Panc1 (cell line): ENCODE results near the gene SLC39A10. TPM values are rescaled to one million over a fixed set of nuclear protein-coding genes. Genes with fewer than 3 reads are reported as not detected.

ENCODE experiments used
- ATAC-seq: fragments of 200-7000 bp; cut with Tn5 transposase; 2 replicates; pipeline ENCODE4 v1.9.1; 2020; ENCODE audit warnings: mild to moderate bottlenecking, moderate library complexity
- BruUV-seq: library from RNA; stranded (reverse); fragments of 400-500 nt; replicated peaks from 2 replicates; lab custom pipeline; 2021; lab: Mats Ljungman, UMichigan
- CTCF ChIA-PET: fragments of 300-600 bp; sonication (Branson Sonifier 250); formaldehyde crosslinking; loops from one replicate; lab custom pipeline; 2022; ENCODE audit warnings: antibody characterized with exemption; lab: Charles Lee
- POLR2A ChIA-PET: fragments of 300-600 bp; sonication (Branson Sonifier 250); formaldehyde crosslinking; loops from one replicate; lab custom pipeline; 2022; ENCODE audit warnings: antibody characterized with exemption; lab: Charles Lee
- DNase-seq: peaks from one replicate; pipeline ENCODE4 v3.0.0-alpha.2; 2010; ENCODE audit warnings: low read depth, low spot score
- H3K27ac ChIP-seq: 2 replicates; pipeline ENCODE4 v1.5.1; 2011; ENCODE audit warnings: mild to moderate bottlenecking, low read length, inconsistent platforms
- H3K27me3 ChIP-seq: fragments of 200-500 bp; sonication (Bioruptor generic); 2 replicates; pipeline ENCODE4 v1.6.0; 2014; ENCODE audit warnings: low read length, inconsistent platforms; ENCODE audit not compliant: control insufficient read depth, insufficient read depth
- H3K36me3 ChIP-seq: fragments of 200-500 bp; sonication (Bioruptor generic); 2 replicates; pipeline ENCODE4 v1.5.1; 2014; ENCODE audit warnings: inconsistent platforms, mild to moderate bottlenecking, low read length, moderate library complexity; ENCODE audit not compliant: control insufficient read depth, insufficient read depth
- H3K4me1 ChIP-seq: 2 replicates; pipeline ENCODE4 v1.5.1; 2011; ENCODE audit warnings: inconsistent platforms, mild to moderate bottlenecking, low read length, moderate library complexity; ENCODE audit not compliant: control insufficient read depth, insufficient read depth
- H3K4me3 ChIP-seq, 2 experiments: 2 replicates each; pipeline ENCODE4 v1.5.1; 2011 to 2012; ENCODE audit warnings: low read depth in 2 of 2, low read length in 2 of 2, mild to moderate bottlenecking in 2 of 2, inconsistent platforms in 1 of 2, moderate library complexity in 1 of 2
- H3K9me3 ChIP-seq: fragments of 200-500 bp; sonication (Bioruptor generic); 2 replicates; pipeline ENCODE4 v1.5.1; 2014; ENCODE audit warnings: low read depth, mild to moderate bottlenecking, inconsistent platforms, low read length, moderate library complexity; ENCODE audit not compliant: control insufficient read depth, insufficient read depth
- CTCF ChIP-seq: fragments of 450-650 bp; IDR thresholded peaks from 2 replicates; pipeline ENCODE4 v1.5.1; 2017; ENCODE audit warnings: mild to moderate bottlenecking
- POLR2AphosphoS5 ChIP-seq: IDR thresholded peaks from 2 replicates; pipeline ENCODE4 v1.6.1; 2012; ENCODE audit warnings: mild to moderate bottlenecking, low read depth, low read length, moderate library complexity
- REST ChIP-seq, 2 experiments: IDR thresholded peaks; 2 replicates each; pipeline ENCODE4 v1.6.1; 2011 to 2012; ENCODE audit warnings: low read depth in 2 of 2, control low read depth in 1 of 2, low read length in 1 of 2, mild to moderate bottlenecking in 1 of 2, moderate library complexity in 1 of 2; ENCODE audit not compliant: insufficient read depth in 1 of 2
- SIN3A ChIP-seq: IDR thresholded peaks from 2 replicates; pipeline ENCODE4 v1.6.1; 2012; ENCODE audit warnings: low read depth, mild to moderate bottlenecking, low read length, moderate library complexity, borderline replicate concordance; ENCODE audit not compliant: insufficient read depth
- TCF7L2 ChIP-seq: IDR thresholded peaks from 2 replicates; pipeline ENCODE4 v1.6.1; 2011; ENCODE audit warnings: mild to moderate bottlenecking, low read depth, low read length, inconsistent platforms
- in situ Hi-C: cut with HindIII; loops from 2 replicates; pipeline ENCODE4 v1.10.0; 2016; ENCODE audit warnings: low sequenced_read_pairs, low pct_unique_long_range_greater_than_20kb
- intact Hi-C: fragments of 100-400 bp; cut with micrococcal nuclease; formaldehyde crosslinking; loops from one replicate; pipeline ENCODE4 v1.10.0; 2022; ENCODE audit not compliant: unreplicated experiment
- total RNA-seq: library from RNA; stranded (reverse); gene quantifications from one replicate; pipeline ENCODE4 v1.2.1, GENCODE V29; 2021; ENCODE audit not compliant: unreplicated experiment

The SLC39A10 gene
- total RNA-seq, 1 experiment from 2014 or later, result 45.9 TPM

GRCh38 chr2:195695002-195695631 is 38.1 kb downstream of the SLC39A10 start:
- Histone ChIP-seq H3K36me3 (no peaks in the 10 kb centered on the region), H3K27ac (no peak overlapping the region), H3K27me3 (no peaks in the 10 kb centered on the region), H3K9me3 (0 out of 2 replicates have a peak, but pooled peaks cover 2% of the 10 kb centered on the region), H3K4me1 (no peaks in the 10 kb centered on the region), H3K4me3 (no peak overlapping the region)
- POLR2A ChIA-PET, result no interaction called here
- TF ChIP-seq SIN3A (no peak), CTCF (no peak)
- DNase-seq, result no peak
- ATAC-seq, result no peak
- in situ Hi-C loops (no loop called here), intact Hi-C loops (no loop called here)
- no TSS peak for BruUV-seq
- CTCF ChIA-PET, result no interaction called here

- H3K27me3 ChIP-seq, result no peaks in the 10 kb centered on the region
- H3K4me3 ChIP-seq, result no peak overlapping the region
- TF ChIP-seq SIN3A (no peak), CTCF (no peak), POLR2AphosphoS5 (no peak), REST (IDR thresholded peaks at IDR 0.05; ENCODE audit: insufficient read depth in 1 of 2, low read depth in 2 of 2, low read length in 1 of 2) (no peak), TCF7L2 (no peak)
- no peak overlapping the region for H3K27ac ChIP-seq
- DNase-seq (no peak), ATAC-seq (no peak)
- in situ Hi-C loops (no loop called here), intact Hi-C loops (no loop called here)
- ChIA-PET POLR2A (no interaction called here), CTCF (no interaction called here)
- H3K36me3 ChIP-seq, result no peaks in the 10 kb centered on the region
- peaks cover 8% of the 10 kb centered on the region; the same call in 1 of the 2 replicates for H3K9me3 ChIP-seq
- no peaks in the 10 kb centered on the region for H3K4me1 ChIP-seq
- BruUV-seq, result no TSS peak
These were observed 39.0 kb downstream of the SLC39A10 start for GRCh38 chr2:195696012-195696411.
